HG02938 (cell line): ENCODE data around the gene CDH15.

Experiments
- ATAC-seq: cut with Tn5 transposase; IDR thresholded peaks from one replicate; pipeline ENCODE4 v1.9.1; 2021; ENCODE audit warnings: mild to moderate bottlenecking, moderate library complexity; ENCODE audit not compliant: unreplicated experiment

CDH15 gene

GRCh38 chr16:89140981-89141883 lies 30.3 kb upstream of the CDH15 start:
- ATAC-seq, result no peak

- no peak for ATAC-seq
These were observed 29.7 kb upstream of the CDH15 start for GRCh38 chr16:89141884-89142267.

- no peak for ATAC-seq
These were observed 28.9 kb upstream of the CDH15 start for GRCh38 chr16:89142474-89143195.

- ATAC-seq, result no peak
These were observed 28.3 kb upstream of the CDH15 start for GRCh38 chr16:89143201-89143741.

DNA sequence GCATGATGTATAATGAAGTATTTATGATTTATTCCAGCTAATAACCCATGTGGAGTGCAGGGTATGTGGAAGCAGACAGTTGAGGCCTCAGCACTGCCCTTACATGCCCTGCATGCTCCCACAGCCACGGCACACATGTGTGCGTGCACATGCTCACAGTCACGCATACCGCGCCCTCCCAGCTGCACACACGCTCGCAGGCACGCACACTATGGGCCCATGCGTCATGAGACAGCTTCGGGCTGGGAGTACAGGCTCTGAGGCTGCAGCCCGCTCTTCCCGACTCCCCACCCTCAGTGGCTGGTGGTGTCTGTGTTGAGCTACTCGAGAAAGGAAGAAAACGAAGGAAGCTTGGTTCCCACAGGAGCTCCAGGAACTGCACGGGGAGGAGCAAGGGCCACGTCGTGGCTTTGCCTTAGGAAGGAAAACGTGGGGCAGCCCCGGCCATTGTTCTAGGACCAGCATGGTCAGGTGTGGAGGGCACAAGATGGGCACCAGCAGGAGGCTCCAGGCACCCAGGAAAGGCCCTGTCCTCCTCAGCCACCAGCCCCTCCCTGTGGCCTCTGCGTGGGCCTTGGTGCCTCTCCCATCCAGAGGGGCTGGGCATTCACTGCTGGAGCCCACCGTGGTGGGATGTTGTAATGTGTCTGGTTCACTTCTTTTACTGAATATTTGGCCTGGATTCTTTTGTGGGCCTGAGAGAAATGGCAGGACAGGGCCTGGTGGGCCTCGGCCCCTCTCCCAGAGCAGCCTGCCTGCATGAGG lies 27.5 kb upstream of the CDH15 start:
- ATAC-seq, result no peak

GRCh38 chr16:89144681-89145080 lies 26.9 kb upstream of the CDH15 start:
- no peak for ATAC-seq

DNA sequence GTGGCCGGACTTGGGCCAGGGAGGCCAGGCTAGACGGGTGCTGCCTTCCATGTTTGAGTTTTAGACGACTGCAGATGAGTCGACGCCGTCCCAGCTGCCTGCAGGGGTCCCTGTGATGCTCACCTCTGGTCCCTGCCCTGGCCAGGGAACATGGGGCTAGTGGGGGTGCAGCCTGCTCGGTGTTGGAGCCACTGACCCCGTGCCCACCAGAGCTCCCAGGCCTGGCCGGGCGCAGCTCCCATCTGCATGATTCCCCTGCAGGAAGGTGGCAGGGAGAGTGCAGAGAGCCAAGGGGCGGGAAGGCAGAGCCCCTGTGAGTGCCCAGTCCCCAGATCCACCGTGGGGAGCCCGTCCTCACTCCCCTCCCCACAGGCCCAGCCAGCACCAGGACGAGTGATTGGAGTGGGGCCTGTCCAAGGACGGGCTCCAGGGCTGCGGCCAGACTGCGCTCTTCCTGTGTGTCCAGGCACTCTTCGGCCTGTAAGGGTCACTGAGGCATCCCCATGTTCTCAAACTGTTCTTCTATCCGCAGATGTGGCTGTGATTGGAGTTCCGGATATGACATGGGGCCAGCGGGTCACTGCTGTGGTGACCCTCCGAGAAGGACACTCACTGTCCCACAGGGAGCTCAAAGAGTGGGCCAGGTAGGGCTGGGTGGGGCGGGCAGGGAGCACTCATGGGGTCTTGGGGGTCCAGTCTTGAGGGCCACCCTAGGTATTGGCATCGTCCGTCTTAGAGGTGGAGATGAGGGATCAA lies 26.0 kb upstream of the CDH15 start:
- no peak for ATAC-seq

- no peak for ATAC-seq
These were observed 25.1 kb upstream of the CDH15 start for GRCh38 chr16:89146211-89147005.

DNA sequence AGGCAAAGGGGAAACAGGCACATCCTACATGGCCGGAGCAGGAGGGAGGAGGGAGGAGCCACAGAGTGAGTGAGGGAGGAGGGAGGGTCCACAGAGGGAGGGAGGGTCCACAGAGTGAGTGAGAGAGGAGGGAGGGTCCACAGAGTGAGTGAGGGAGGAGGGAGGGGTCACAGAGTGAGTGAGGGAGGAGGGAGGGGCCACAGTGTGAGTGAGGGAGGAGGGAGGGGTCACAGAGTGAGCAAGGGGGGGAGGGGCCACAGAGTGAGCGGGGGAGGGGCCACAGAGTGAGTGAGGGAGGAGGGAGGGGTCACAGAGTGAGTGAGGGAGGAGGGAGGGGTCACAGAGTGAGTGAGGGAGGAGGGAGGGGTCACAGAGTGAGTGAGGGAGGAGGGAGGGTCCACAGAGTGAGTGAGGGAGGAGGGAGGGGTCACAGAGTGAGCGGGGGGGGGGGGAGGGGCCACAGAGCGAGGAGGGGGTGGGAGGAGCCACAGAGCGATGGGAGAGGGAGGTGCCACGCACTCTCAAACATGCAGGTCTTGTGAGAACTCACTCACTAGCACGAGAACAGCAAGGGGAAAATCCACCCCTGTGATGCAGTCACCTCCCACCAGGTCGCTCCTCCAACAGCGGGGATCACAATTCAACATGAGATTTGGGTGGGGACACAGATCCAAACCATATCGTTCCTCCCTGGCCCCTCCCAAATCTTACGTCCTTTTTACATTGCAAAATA lies 24.3 kb upstream of the CDH15 start:
- ATAC-seq, result no peak

GRCh38 chr16:89149386-89149785 lies 22.2 kb upstream of the CDH15 start:
- no peak for ATAC-seq

DNA sequence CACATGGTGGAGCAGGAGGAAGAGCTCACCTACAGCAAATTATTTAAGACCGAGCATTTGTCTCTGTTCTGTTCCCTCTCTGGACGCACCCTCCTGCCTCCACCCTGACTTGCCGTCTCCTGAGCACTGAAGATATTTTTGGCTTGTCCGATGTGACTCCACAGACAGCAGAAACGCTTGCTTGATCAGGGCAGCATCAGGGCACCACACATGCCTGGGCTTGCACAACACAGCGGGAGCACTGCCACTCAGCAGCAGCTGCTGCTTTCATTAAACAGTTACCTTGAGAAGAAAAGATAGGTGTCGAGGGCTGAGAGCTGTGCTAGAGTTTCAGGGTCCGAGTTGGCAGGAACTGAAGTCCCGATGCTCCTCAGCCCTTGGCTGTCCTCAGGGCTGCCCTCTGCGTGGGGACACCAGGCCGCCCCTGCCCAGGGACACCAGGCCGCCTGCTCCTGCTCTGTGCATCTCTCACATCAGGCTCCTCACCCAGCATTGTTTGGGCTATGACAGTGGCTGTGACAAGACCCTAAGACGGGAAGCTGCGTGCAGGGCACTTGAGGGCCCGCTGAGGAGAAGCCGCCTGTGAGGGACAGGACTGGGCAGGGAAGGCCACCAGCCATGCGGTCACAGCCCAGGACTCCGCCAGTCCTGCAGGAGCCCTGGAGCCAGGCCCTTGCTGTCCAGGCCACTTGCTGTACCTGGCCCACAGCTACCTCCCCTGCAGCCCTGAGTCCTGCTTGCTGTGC lies 21.3 kb upstream of the CDH15 start:
- no peak for ATAC-seq

DNA sequence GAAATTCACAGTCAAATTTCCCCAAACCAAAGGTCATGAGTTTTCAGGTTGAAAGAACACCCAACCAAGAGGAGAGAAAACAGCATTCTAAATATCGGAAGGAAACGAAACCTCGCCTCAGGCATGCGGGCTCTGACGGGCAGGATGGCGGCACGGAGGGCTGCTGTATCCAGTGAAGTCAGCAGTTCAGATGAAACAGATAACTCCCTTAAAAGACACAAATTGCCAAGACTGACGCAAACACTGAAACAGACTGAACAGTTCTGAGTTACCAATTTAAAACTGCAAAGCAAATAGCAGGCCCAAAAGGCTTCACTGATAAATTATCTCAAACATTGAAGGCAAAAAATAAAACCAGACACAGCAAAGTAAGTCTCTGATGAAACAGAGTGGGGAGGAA lies 20.6 kb upstream of the CDH15 start:
- ATAC-seq, result no peak

GRCh38 chr16:89152831-89153700 lies 18.5 kb upstream of the CDH15 start:
- ATAC-seq, result no peak

GRCh38 chr16:89153848-89154271 lies 17.7 kb upstream of the CDH15 start:
- no peak for ATAC-seq

DNA sequence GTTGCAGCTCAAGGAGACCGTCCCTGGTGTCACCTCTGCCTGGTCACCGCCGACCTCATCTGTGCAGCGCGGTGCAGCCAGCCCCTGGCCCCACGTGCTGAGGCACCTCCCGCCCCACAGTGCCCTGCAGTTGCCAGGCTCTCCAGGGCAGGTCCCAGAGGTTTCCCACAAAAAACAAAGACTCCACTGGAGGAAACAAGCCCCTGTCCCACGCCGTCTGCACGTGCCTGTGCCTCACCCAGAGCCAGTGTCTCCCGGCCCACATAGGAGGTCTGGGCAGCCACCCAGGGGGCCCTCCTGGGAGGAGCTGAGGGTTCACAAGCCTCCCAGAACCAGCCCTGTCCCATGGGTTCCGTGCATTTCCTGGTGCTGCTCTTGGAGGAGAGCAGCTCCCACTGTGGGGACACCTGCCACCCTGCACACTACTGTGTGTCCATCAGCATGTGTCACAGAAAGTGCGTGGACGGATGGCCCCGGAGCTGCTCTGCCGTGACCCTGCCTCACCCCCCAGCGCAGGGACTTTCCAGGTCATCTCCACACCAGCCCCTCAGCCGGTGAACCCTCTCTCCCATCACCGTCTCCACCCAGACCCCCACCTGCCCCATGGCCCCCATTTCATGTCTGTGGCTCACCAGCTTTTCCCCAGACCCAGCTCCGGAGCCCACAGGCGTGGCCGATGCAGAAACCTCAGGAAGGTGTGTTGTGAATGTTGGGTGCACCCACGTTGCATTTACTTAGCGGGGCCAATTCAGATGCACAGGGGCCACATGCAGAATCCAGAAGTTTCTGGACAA lies 17.0 kb upstream of the CDH15 start:
- ATAC-seq, result no peak

DNA sequence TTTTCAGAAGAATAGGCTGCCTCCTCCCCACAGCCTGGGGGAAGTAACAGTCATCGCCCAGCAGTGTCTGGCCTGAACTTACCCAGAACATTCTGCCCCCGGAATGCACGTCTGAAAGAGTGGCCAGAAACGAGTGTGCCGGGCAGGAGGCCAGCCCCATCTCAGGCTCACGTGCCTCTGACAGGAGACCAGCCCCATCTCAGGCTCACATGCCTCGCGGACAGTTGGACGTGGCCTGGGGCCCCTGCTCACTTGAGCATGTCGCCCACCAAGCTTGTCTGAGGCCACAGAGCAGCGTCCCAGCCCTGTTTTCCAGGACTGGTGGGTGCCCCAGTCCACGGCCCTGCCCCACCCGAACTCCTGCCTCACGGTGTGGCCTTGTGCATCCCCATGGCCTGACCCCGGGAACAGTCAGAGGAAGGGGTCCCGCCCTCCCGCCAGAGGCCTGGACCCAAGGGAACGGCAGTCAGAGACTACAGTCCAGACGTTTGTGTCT lies 16.3 kb upstream of the CDH15 start:
- ATAC-seq, result no peak
